Measurements from ENCODE around the gene SH2D1B. TPM values are rescaled to one million over a fixed set of nuclear protein-coding genes. Genes with fewer than 3 reads are reported as not detected.

Gene SH2D1B
- polyA plus RNA-seq, 1 of the 3 experiments (the other 2 are of a cell fraction): not detected

DNA sequence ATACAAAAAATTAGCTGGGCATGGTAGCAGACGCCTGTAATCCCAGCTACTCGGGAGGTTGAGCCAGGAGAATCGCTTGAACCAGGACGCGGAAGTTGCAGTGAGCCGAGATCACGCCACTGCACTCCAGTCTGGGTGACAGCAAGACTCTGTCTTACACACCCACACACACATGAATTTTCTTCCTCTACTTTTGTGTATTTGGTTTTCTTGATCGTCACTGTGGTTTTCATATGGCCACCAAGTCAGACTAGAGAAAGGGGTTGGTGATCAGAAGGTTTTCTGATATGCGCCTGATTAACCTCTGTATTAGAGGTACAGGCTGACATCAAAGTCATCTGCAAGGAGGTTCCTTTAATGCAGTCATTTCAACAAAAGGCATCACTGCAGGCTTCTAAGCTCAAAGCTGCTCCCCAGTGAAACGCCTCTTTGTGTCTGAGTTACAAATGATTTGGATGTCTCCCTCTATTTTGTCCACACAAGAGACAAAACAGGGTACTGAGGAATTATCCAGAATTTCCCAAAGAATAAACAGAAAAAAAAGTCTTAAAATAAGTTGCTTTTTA is 11.1 kb downstream of the SH2D1B start:
- H2AFZ ChIP-seq (ENCODE audit: low read depth): no peak overlapping the region
- no peaks in the 10 kb centered on the region for H3K36me3 ChIP-seq (replicated peaks in 1 of 2; ENCODE audit: control insufficient read depth in 1 of 2, insufficient read depth in 2 of 2, low read length in 1 of 2)
- 74% methylated on average over 10 of the region's 10 CpGs for WGBS (ENCODE audit: low lambda C conversion rate)
- TF ChIP-seq TEAD4 (IDR thresholded peaks at IDR 0.05; ENCODE audit: borderline replicate concordance, insufficient read depth) (no peak), EZH2phosphoT487 (IDR thresholded peaks at IDR 0.05; ENCODE audit: borderline replicate concordance, low read depth) (no peak), ELF1 (IDR thresholded peaks at IDR 0.05) (no peak), TAF1 (IDR thresholded peaks at IDR 0.05; ENCODE audit: borderline replicate concordance, low read depth, low read length) (no peak), FOSL2 (IDR thresholded peaks at IDR 0.05; ENCODE audit: borderline replicate concordance, low read depth) (no peak), MXI1 (IDR thresholded peaks at IDR 0.05; ENCODE audit: low read depth, low read length) (no peak), FOXJ3 (CRISPR knock-in tag; IDR thresholded peaks at IDR 0.05) (no peak), RFX5 (IDR thresholded peaks at IDR 0.05; ENCODE audit: low read length) (no peak), YY1 (IDR thresholded peaks at IDR 0.05; ENCODE audit: low read depth) (no peak), TCF12 (IDR thresholded peaks at IDR 0.05) (no peak), MEF2A (IDR thresholded peaks at IDR 0.05; ENCODE audit: borderline replicate concordance, low read depth) (no peak)
- TF ChIP-seq, protein P1, sequence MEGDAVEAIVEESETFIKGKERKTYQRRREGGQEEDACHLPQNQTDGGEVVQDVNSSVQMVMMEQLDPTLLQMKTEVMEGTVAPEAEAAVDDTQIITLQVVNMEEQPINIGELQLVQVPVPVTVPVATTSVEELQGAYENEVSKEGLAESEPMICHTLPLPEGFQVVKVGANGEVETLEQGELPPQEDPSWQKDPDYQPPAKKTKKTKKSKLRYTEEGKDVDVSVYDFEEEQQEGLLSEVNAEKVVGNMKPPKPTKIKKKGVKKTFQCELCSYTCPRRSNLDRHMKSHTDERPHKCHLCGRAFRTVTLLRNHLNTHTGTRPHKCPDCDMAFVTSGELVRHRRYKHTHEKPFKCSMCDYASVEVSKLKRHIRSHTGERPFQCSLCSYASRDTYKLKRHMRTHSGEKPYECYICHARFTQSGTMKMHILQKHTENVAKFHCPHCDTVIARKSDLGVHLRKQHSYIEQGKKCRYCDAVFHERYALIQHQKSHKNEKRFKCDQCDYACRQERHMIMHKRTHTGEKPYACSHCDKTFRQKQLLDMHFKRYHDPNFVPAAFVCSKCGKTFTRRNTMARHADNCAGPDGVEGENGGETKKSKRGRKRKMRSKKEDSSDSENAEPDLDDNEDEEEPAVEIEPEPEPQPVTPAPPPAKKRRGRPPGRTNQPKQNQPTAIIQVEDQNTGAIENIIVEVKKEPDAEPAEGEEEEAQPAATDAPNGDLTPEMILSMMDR (IDR thresholded peaks at IDR 0.05): no peak
- TF ChIP-seq, protein P2, sequence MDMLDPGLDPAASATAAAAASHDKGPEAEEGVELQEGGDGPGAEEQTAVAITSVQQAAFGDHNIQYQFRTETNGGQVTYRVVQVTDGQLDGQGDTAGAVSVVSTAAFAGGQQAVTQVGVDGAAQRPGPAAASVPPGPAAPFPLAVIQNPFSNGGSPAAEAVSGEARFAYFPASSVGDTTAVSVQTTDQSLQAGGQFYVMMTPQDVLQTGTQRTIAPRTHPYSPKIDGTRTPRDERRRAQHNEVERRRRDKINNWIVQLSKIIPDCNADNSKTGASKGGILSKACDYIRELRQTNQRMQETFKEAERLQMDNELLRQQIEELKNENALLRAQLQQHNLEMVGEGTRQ (IDR thresholded peaks at IDR 0.05; ENCODE audit: borderline replicate concordance, low read depth, low read length): no peak
- TF ChIP-seq, protein P3, sequence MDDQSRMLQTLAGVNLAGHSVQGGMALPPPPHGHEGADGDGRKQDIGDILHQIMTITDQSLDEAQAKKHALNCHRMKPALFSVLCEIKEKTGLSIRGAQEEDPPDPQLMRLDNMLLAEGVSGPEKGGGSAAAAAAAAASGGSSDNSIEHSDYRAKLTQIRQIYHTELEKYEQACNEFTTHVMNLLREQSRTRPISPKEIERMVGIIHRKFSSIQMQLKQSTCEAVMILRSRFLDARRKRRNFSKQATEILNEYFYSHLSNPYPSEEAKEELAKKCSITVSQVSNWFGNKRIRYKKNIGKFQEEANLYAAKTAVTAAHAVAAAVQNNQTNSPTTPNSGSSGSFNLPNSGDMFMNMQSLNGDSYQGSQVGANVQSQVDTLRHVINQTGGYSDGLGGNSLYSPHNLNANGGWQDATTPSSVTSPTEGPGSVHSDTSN (IDR thresholded peaks at IDR 0.05): no peak
- TF ChIP-seq, protein P4, sequence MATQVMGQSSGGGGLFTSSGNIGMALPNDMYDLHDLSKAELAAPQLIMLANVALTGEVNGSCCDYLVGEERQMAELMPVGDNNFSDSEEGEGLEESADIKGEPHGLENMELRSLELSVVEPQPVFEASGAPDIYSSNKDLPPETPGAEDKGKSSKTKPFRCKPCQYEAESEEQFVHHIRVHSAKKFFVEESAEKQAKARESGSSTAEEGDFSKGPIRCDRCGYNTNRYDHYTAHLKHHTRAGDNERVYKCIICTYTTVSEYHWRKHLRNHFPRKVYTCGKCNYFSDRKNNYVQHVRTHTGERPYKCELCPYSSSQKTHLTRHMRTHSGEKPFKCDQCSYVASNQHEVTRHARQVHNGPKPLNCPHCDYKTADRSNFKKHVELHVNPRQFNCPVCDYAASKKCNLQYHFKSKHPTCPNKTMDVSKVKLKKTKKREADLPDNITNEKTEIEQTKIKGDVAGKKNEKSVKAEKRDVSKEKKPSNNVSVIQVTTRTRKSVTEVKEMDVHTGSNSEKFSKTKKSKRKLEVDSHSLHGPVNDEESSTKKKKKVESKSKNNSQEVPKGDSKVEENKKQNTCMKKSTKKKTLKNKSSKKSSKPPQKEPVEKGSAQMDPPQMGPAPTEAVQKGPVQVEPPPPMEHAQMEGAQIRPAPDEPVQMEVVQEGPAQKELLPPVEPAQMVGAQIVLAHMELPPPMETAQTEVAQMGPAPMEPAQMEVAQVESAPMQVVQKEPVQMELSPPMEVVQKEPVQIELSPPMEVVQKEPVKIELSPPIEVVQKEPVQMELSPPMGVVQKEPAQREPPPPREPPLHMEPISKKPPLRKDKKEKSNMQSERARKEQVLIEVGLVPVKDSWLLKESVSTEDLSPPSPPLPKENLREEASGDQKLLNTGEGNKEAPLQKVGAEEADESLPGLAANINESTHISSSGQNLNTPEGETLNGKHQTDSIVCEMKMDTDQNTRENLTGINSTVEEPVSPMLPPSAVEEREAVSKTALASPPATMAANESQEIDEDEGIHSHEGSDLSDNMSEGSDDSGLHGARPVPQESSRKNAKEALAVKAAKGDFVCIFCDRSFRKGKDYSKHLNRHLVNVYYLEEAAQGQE (IDR thresholded peaks at IDR 0.05; ENCODE audit: low read depth, low read length): no peak
- TF ChIP-seq, protein P5, sequence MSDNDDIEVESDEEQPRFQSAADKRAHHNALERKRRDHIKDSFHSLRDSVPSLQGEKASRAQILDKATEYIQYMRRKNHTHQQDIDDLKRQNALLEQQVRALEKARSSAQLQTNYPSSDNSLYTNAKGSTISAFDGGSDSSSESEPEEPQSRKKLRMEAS (IDR thresholded peaks at IDR 0.05; ENCODE audit: low read depth): no peak
- ChIA-PET CTCF (interaction anchor here (0.6 to 2.4 kb wide), 2 partner anchors 10 to 44 kb away, joined by 3 to 6 read pairs; no protein-coding TSS in a partner anchor), POLR2A (no interaction called here)
- H4K20me1 ChIP-seq (ENCODE audit: insufficient read depth): no peaks in the 10 kb centered on the region
- H3K9me2 ChIP-seq: no peaks in the 10 kb centered on the region
- DNase-seq: no peak
- no peaks in the 10 kb centered on the region for H3K79me2 ChIP-seq (ENCODE audit: insufficient read depth)
- no peaks in the 10 kb centered on the region; the same call in 1 of the 2 replicates for H3K27me3 ChIP-seq (ENCODE audit: insufficient read depth)
- H3K4me1 ChIP-seq (ENCODE audit: control insufficient read depth in 1 of 2, insufficient read depth in 2 of 2, low read depth in 1 of 2, low read length in 1 of 2): no peaks in the 10 kb centered on the region; a peak in 2 of 4 replicates
- H3K9ac ChIP-seq: no peak overlapping the region
- H3F3A ChIP-seq (replicated peaks; ENCODE audit: insufficient read depth): no peaks in the 10 kb centered on the region
- no peak overlapping the region for H3K27ac ChIP-seq (ENCODE audit: low read depth in 2 of 2, low read length in 1 of 2)
- no peaks in the 10 kb centered on the region for H3K9me3 ChIP-seq
- H3K4me3 ChIP-seq (ENCODE audit: low read depth in 2 of 2, low read length in 1 of 2): no peak overlapping the region
- no peak overlapping the region for H3K4me2 ChIP-seq

Measured in SK-N-SH (cell line).